Metanephros (tissue), 1 donor: ENCODE measurements around the gene DDX41. TPM values are rescaled to one million over a fixed set of nuclear protein-coding genes. Genes with fewer than 3 reads are reported as not detected.

Source experiments
- total RNA-seq: library from RNA; depleted of rRNA; stranded (reverse); fragments of >200 nt; gene quantifications from one replicate; pipeline ENCODE4 v1.2.3, GENCODE V29; 2014

Gene DDX41
- 80.6 TPM for total RNA-seq

DNA sequence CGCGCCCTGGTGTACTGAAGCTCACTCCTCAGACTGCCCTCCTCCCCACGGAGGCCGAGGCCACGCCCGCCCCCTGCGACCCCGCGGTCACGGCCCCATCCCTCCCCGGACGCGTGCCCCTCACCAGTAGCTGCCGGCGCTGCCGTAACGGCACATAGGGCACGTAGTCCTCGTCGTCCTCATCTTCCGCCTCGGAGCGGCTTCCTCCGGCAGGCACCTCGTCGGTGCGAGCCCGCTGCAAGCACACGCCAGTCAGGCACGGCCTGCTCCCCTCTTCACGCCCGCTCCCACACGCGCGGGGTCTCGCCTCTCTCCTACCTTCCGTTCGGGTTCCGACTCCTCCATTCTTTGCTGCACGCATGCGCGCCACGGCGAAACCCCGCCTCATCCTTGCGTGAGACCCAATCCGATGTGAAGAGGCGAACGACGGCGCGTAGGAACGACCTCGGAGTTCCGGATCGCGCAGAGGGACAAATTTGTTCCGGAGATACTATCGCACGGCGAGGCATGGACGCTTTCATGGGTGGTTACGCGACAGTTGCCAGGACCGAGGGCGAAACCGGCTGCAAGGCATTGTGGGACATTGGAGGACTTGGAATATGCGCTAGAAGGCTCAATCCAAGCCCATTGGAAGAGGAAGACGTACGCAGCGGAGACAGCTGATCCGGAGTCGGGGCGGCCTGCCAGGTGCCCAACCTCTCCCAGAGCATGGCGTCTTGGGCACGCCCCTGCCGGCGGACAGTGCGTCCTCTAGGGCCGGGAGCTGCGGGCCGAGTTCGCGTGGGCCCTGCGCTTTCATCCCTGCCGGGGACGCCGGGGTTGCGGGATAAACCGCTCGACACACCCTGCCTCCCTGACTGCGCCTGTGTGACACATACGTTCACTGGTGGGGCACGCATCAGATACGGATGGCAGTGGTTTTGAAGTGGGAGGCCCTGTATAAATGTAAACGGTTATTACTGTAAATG, at the start of gene DDX41:
DDX41 (minus strand) TSS at position 361 of the 968 bp plus-strand sequence; CDS start at position 345, 16 bp downstream.

DNA sequence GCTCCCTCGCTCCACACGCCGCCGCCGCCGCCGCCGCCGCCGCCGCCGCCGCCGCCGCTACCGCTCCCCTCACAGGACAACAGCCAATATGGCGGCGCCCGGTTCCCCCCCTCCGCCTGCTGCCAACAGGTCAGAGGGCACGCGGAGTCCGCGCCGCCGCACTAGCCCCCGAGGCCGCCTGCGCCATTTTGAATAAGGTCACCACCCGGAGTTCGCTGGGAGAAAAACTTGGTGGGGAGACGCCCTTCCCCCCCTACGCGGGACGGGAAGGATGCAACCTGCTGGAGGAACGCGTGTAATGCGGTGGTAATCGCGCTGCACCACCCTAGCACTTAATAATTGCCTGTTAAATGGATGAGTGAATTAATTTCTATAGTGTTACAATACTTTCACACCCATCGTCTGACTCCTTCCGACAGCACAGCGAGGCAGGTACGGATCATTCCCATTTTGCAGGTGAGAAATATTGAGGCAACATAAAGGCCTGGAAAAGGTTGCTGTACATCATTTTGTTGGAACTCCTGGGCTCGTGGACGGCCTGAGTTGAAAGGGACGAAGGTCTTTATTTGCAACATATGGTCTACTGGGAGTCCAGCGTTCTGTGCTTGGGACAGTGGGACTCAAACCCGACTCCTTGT, 37.8 kb upstream of the DDX41 start, which contains the start of gene FAM193B:
FAM193B (minus strand) TSS at position 90 of the 638 bp plus-strand sequence. CDS start 105 bp downstream, outside the sequence.

GRCh38 chr5:177509381-177509951, 7.3 kb downstream of the DDX41 start, which contains the start of gene DOK3:
Gene DOK3, minus strand, starts transcription at chr5:177509826. Its CDS starts 286 bp downstream, at chr5:177509540.

DNA sequence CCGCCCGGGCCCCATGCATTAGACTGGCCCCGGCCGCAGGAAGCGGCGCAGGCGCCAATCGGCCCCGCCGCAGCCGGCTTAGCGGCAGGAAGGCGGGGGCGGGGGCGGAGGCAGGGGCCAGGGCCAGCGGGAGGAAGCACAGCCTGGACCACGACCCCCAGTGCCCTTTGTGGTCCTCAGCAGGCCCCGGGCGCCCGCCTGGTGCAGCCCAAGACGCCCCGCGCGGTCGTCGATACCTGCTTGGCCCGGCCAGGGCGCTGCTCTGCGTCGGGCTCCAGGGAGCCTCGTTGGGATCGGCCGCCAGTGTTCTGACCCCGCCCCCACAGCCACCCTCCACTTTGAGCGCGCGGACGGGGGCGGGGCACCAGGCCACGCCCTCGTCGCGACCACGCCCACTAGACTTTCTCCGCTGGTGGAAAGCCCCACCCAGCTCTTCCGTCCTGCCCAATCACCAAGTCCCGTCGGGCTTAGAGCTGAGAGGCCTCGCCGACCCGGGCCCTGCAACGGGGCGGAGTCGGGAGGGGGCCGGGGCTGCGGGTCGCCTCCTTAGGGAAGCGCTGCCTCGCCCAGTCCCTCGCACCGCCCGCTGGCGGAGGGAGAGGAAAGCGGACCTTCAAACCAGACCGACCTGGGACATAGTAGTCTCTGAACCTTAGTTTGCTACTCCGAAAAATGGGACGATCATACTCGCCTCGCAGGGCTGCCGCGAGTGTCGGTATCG, 19.3 kb downstream of the DDX41 start, which contains the start of gene PDLIM7:
PDLIM7 (minus strand) TSS at position 313 of the 721 bp plus-strand sequence. CDS start 1,092 bp downstream, outside the sequence.

GRCh38 chr5:177473443-177474001, 43.2 kb downstream of the DDX41 start, which contains the start of gene DBN1:
Gene DBN1, minus strand, starts transcription at chr5:177473634. Its CDS starts 113 bp downstream, at chr5:177473521.

Other genes starting within 250 kb of the DDX41 start
- 26.7 TPM for gene RAB24, start 213.2 kb downstream of the DDX41 start, total RNA-seq
- 56.8 TPM for gene PRELID1, start 213.2 kb downstream of the DDX41 start, total RNA-seq
- 32.5 TPM for gene MXD3, start 205.1 kb downstream of the DDX41 start, total RNA-seq
- 213 TPM for gene LMAN2, start 165.3 kb downstream of the DDX41 start, total RNA-seq
- gene RGS14, start 159.0 kb downstream of the DDX41 start, total RNA-seq = 21.0 TPM
- 166 TPM for gene SLC34A1, start 132.5 kb downstream of the DDX41 start, total RNA-seq
- not detected for gene PFN3, start 116.3 kb downstream of the DDX41 start, total RNA-seq
- gene F12, start 107.4 kb downstream of the DDX41 start, total RNA-seq = 0.29 TPM
- gene GRK6, start 90.3 kb downstream of the DDX41 start, total RNA-seq = 23.1 TPM
- 2.4 TPM for gene PRR7, start 70.1 kb downstream of the DDX41 start, total RNA-seq
- 113 TPM for gene DBN1, start 43.3 kb downstream of the DDX41 start, total RNA-seq
- gene PDLIM7, start 19.4 kb downstream of the DDX41 start, total RNA-seq = 184 TPM
- 11.3 TPM for gene DOK3, start 7.1 kb downstream of the DDX41 start, total RNA-seq
- 50.7 TPM for gene FAM193B, start 37.6 kb upstream of the DDX41 start, total RNA-seq
- 91.2 TPM for gene TMED9, start 75.2 kb upstream of the DDX41 start, total RNA-seq
- gene B4GALT7, start 83.2 kb upstream of the DDX41 start, total RNA-seq = 34.8 TPM